CD14-positive monocyte (primary cell): ENCODE measurements around the gene CELSR1. TPM values are rescaled to one million over a fixed set of nuclear protein-coding genes. Genes with fewer than 3 reads are reported as not detected.

Experiments used
- DNase-seq, 3 donors: peaks; one replicate each; pipeline ENCODE4 v3.0.0-alpha.2; 2011 to 2022
- H2AFZ ChIP-seq: 2 replicates; pipeline ENCODE4 v1.6.0; 2012; ENCODE audit warnings: mild to moderate bottlenecking, low read depth, low read length, inconsistent platforms; ENCODE audit not compliant: insufficient read depth, poor library complexity, severe bottlenecking
- H3K27ac ChIP-seq, 2 donors: 1 replicate in 1 of 2; 2 replicates in 1 of 2; pipeline ENCODE4 v1.5.1; 2012 to 2013; ENCODE audit warnings: low read length in 2 of 2, control low read depth in 1 of 2, inconsistent platforms in 1 of 2, low read depth in 1 of 2, mild to moderate bottlenecking in 1 of 2
- H3K27me3 ChIP-seq, 2 donors: one replicate each; pipeline versions ENCODE4 v1.6.0 to v1.6.1; 2011 to 2013; ENCODE audit warnings: low read length in 2 of 2; ENCODE audit not compliant: control insufficient read depth in 2 of 2, insufficient read depth in 2 of 2
- H3K36me3 ChIP-seq, 2 donors: replicated peaks in 1 of 2; 1 replicate in 1 of 2; 2 replicates in 1 of 2; pipeline versions ENCODE4 v1.5.1 to v1.6.1; 2012 to 2013; ENCODE audit warnings: low read length in 2 of 2, control low read depth in 1 of 2, inconsistent platforms in 1 of 2, mild to moderate bottlenecking in 1 of 2; ENCODE audit not compliant: insufficient read depth in 2 of 2, control insufficient read depth in 1 of 2
- H3K4me1 ChIP-seq, 2 donors: 1 replicate in 1 of 2; 2 replicates in 1 of 2; pipeline versions ENCODE4 v1.5.1 to v1.6.1; 2012 to 2013; ENCODE audit warnings: low read length in 2 of 2, control low read depth in 1 of 2, inconsistent platforms in 1 of 2, mild to moderate bottlenecking in 1 of 2, moderate library complexity in 1 of 2; ENCODE audit not compliant: insufficient read depth in 2 of 2, control insufficient read depth in 1 of 2
- H3K4me2 ChIP-seq: replicated peaks from 2 replicates; pipeline ENCODE3; 2012; ENCODE audit warnings: low read length, moderate library complexity, mild to moderate bottlenecking; ENCODE audit not compliant: poor library complexity, severe bottlenecking; ENCODE audit errors: extremely low read depth
- H3K4me3 ChIP-seq, 3 experiments: fragments of 200-600 bp in 1 of 3; sonication (generic) in 1 of 3; replicated peaks in 1 of 3; 1 replicate in 2 of 3; 2 replicates in 1 of 3; pipeline ENCODE4 v1.5.1; 2011 to 2013; ENCODE audit warnings: low read length in 3 of 3, mild to moderate bottlenecking in 3 of 3, control low read depth in 2 of 3, low read depth in 2 of 3, inconsistent platforms in 1 of 3, moderate library complexity in 1 of 3
- H3K79me2 ChIP-seq: 2 replicates; pipeline ENCODE4 v1.6.0; 2012; ENCODE audit warnings: mild to moderate bottlenecking, control low read depth, inconsistent platforms, low read length, moderate library complexity; ENCODE audit not compliant: insufficient read depth
- H3K9ac ChIP-seq: 2 replicates; pipeline ENCODE4 v1.6.0; 2017; ENCODE audit warnings: low read length, mild to moderate bottlenecking; ENCODE audit not compliant: insufficient read depth, poor library complexity, severe bottlenecking
- H3K9me3 ChIP-seq, 2 donors: replicated peaks in 1 of 2; 1 replicate in 1 of 2; 2 replicates in 1 of 2; pipeline versions ENCODE4 v1.5.1 to v1.6.1; 2012 to 2013; ENCODE audit warnings: low read length in 2 of 2, control low read depth in 1 of 2; ENCODE audit not compliant: control insufficient read depth in 1 of 2, insufficient read depth in 1 of 2
- H4K20me1 ChIP-seq: 2 replicates; pipeline ENCODE4 v1.6.0; 2012; ENCODE audit warnings: mild to moderate bottlenecking, low read length, control low read depth, moderate library complexity; ENCODE audit not compliant: insufficient read depth
- H3K27ac Mint-ChIP-seq, 7 donors: one replicate each; pipeline ENCODE4 v1.8.0; 2020; ENCODE audit warnings: mild to moderate bottlenecking in 7 of 7, mixed read lengths in 7 of 7, moderate library complexity in 6 of 7, inconsistent platforms in 2 of 7
- H3K27me3 Mint-ChIP-seq, 3 donors: one replicate each; pipeline ENCODE4 v1.8.0; 2021 to 2022; ENCODE audit warnings: low read depth in 3 of 3, mild to moderate bottlenecking in 3 of 3, mixed read lengths in 3 of 3, moderate library complexity in 3 of 3, inconsistent platforms in 1 of 3
- H3K36me3 Mint-ChIP-seq, 2 donors: one replicate each; pipeline ENCODE4 v1.8.0; 2020; ENCODE audit warnings: mixed read lengths in 2 of 2, inconsistent platforms in 1 of 2, mild to moderate bottlenecking in 1 of 2
- H3K4me1 Mint-ChIP-seq: one replicate; pipeline ENCODE4 v1.8.0; 2020; ENCODE audit warnings: mild to moderate bottlenecking, mixed read lengths
- H3K4me3 Mint-ChIP-seq, 2 donors: one replicate each; pipeline ENCODE4 v1.8.0; 2020; ENCODE audit warnings: mild to moderate bottlenecking in 2 of 2, mixed read lengths in 2 of 2, moderate library complexity in 1 of 2
- H3K9me3 Mint-ChIP-seq, 7 donors: one replicate each; pipeline ENCODE4 v1.8.0; 2020 to 2022; ENCODE audit warnings: mixed read lengths in 7 of 7, mild to moderate bottlenecking in 6 of 7, moderate library complexity in 6 of 7, inconsistent platforms in 2 of 7
- CTCF ChIP-seq: fragments of 200-600 bp; IDR thresholded peaks from one replicate; pipeline ENCODE4 v1.8.0; 2022; ENCODE audit warnings: antibody characterized with exemption, mild to moderate bottlenecking
- WGBS: methylation state at CpG from one replicate; pipeline ENCODE4 v1.1.5; 2013; ENCODE audit warnings: missing lambda C conversion rate; ENCODE audit not compliant: insufficient coverage; 5-methylcytosine and 5-hydroxymethylcytosine counted together
- intact Hi-C, 2 donors: fragments of 100-400 bp; cut with micrococcal nuclease; formaldehyde crosslinking; loops; one replicate each; pipeline versions ENCODE4 v1.15.0 to v1.15.1; 2023
- polyA plus RNA-seq, 3 donors: library from polyadenylated mRNA; depleted of rRNA in 1 of 3; unstranded in 2 of 3; stranded (reverse) in 1 of 3; fragments of 300-500 nt in 2 of 3; fragments of >200 nt in 1 of 3; fragmentation: Illumina TruSeq in 2 of 3; gene quantifications; 1 replicate in 2 of 3; 2 replicates in 1 of 3; pipeline ENCODE4 v1.2.3, GENCODE V29; 2012 to 2021

CELSR1 gene
- polyA plus RNA-seq, 3 donors = 0.16 TPM; not detected in 2

DNA sequence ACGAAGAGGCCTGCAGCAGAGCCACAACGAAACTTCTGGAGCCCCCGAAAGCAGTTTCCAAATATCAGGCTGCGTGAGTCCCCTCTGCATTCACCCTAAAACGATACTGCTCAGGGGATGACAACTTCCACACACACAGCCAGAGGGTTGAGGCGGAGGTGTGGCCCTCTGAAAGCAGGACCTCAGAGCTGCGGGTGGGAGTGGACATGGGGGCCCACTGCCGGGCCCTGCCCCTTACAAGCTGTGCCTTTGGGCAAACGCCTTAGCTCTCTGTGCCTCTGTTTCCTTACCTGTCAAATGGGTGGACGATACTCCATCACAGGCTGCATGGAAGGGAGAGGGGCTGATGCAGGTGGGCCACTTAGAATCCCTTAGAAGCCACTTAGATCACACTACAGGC is 148.8 kb downstream of the CELSR1 start:
- intact Hi-C loops = no loop called here
- H3K27me3 Mint-ChIP-seq = peaks cover 0 to 6% (median 3%) of the 10 kb centered on the region in 3 donors
- H3K9me3 Mint-ChIP-seq = no peaks in the 10 kb centered on the region
- no peak for DNase-seq
- H3K9me3 ChIP-seq = no peaks in the 10 kb centered on the region
- H3K27me3 ChIP-seq = no peaks in the 10 kb centered on the region
- H3K27ac Mint-ChIP-seq = no peak overlapping the region
- no peaks in the 10 kb centered on the region for H3K4me1 Mint-ChIP-seq
- H3K36me3 Mint-ChIP-seq = no peaks in the 10 kb centered on the region
- no peak overlapping the region for H3K4me3 ChIP-seq
- H3K4me3 Mint-ChIP-seq = no peak overlapping the region
- no peak overlapping the region for H3K9ac ChIP-seq
- H4K20me1 ChIP-seq = no peaks in the 10 kb centered on the region
- no peak overlapping the region for H2AFZ ChIP-seq
- 94% methylated on average over 9 of the region's 10 CpGs for WGBS
- no peak overlapping the region for H3K27ac ChIP-seq
- no peaks in the 10 kb centered on the region for H3K36me3 ChIP-seq
- no peaks in the 10 kb centered on the region for H3K4me1 ChIP-seq
- no peak overlapping the region for H3K4me2 ChIP-seq
- H3K79me2 ChIP-seq = no peaks in the 10 kb centered on the region
- no peak for TF ChIP-seq CTCF

DNA sequence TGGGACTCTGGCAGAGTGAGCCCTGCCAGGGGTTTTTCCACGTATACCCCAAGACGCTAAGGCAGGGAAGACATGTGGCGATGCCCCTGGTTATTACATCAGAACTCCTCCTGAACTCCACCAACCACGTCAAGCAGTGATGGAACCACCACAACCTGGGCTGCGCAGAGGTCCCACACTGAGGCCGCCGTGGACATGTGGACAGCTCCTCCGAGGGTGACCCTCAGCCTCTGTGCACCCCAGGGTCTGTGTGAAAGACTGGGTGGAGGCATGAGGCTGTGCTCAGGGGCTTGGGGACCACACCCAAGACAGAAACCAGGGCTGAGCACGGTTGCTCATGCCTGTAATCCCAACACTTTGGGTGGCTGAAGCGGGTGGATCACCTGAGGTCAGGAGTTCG is 149.7 kb downstream of the CELSR1 start:
- Histone ChIP-seq H3K27me3 (no peaks in the 10 kb centered on the region), H3K4me3 (no peak overlapping the region), H2AFZ (no peak overlapping the region), H3K36me3 (no peaks in the 10 kb centered on the region), H3K4me2 (no peak overlapping the region), H3K27ac (no peak overlapping the region), H3K9ac (no peak overlapping the region), H3K4me1 (no peaks in the 10 kb centered on the region), H3K9me3 (no peaks in the 10 kb centered on the region), H4K20me1 (no peaks in the 10 kb centered on the region), H3K79me2 (no peaks in the 10 kb centered on the region)
- Mint-ChIP-seq H3K4me1 (no peaks in the 10 kb centered on the region), H3K27ac (no peak overlapping the region), H3K4me3 (no peak overlapping the region), H3K9me3 (no peaks in the 10 kb centered on the region), H3K36me3 (no peaks in the 10 kb centered on the region), H3K27me3 (peaks cover 0 to 7% (median 3%) of the 10 kb centered on the region in 3 donors)
- intact Hi-C loops = no loop called here
- 96% methylated on average over 9 of the region's 11 CpGs for WGBS
- no peak for DNase-seq
- no peak for TF ChIP-seq CTCF
